Activated CD4-positive, alpha-beta T cell treated with anti-CD3 and anti-CD28 coated beads, Interleukin-2, Interleukin-6, amounts not matched to agents 100 ng/mL and 50 ng/mL, durations not matched to agents 16 hours and 8 hours (primary cell): ENCODE data around the gene GPR107.

Experiments
- DNase-seq: peaks from one replicate; pipeline ENCODE4 v3.0.0-alpha.2; 2020

The GPR107 gene

GRCh38 chr9:130167927-130168326, 114.2 kb downstream of the GPR107 start:
- DNase-seq, result no peak

DNA sequence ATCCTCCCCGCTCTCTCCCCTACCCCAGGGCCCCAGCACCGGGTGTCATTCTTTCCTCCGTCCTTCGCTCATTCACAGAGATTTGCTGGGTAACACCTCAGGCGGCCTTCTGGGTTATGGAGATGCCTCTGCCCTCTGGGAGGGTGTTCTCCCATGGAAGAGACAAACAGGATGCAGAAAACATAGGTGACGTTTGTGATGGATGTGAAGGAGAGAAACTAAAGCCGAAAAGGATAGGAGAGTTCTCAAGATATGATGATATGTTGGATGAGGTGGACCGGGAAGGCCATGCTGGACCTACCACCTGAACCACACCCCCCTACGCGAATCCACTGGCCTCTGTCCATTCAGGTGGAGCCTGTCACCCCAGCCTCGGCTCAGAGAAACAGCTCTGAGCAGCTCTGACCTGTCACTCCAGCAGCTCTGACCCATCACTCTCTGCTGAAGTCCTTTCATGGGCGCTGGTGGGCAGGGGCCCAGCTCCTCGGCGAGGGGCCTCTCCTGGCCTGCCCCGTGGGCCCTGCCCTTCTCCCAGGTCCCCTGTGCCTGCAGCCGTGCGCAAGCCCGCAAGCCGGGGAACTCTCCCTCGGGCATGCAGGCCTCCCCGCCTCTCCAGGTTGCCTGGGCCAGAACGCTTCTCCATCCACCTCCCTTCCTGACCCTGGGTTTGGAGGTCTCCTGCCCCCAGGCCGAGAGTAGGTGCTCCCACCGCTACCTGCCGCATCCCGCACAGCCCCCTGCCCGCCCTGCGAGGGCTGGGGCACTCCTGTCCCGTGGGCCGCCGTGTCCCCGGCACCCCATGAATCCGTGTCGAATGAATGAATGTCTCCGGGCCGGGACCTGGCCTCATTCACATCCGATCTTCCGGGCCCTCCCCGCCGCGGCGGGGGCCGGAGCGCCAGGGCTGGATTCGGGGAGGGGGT, 117.8 kb downstream of the GPR107 start:
- DNase-seq, result no peak

GRCh38 chr9:130172161-130172857, 118.6 kb downstream of the GPR107 start, which contains the start of gene NCS1:
TSS of gene NCS1 (plus strand) at chr9:130172404. CDS start at chr9:130172664, 260 bp downstream.
- DNase-seq, result peak; percentile 48

DNA sequence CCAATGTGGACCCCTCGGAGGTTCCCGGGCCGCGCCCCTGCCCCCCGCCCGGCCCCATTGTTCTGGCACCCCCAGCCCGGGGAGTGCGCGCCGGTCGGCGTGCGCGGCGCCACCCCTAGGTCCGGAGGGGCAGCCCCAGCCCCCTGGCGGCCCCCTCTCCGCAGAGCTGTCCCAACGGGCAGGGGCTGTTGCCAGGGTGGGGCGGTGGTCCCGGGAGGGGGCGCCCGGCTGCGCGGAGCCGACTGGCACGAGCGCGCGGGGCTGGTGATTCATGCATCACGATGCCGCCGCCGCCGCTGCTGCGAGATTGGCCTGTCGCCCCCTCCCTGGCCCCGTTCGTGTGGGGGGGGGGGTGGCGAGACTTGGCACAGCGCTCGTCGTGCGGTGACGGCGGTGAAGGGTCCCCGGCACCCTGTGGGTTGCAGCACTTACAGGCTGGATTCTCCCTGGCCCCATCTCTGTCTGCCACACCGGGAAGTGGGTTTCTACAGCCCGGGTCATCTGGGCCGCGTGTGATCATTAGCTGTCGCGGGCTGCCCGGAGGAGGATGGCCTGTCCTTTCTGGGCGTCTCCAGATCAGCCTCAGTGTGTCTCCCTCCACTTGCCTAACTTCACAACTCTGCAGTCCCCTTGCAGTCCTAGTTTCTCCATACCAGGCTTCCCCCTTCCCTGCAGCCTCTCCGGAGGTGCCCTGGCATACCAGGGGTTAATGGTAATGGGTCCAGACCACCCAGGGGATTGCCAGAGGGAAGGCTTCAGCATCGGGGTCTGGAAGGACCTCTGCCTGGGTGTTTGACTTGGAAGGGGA, 119.4 kb downstream of the GPR107 start:
- DNase-seq, result peak; percentile 12

- DNase-seq, result no peak
Observed at GRCh38 chr9:130173666-130173983, 119.9 kb downstream of the GPR107 start.

GRCh38 chr9:130174025-130174424, 120.3 kb downstream of the GPR107 start:
- no peak for DNase-seq

GRCh38 chr9:130174920-130175321, 121.2 kb downstream of the GPR107 start:
- no peak for DNase-seq

DNA sequence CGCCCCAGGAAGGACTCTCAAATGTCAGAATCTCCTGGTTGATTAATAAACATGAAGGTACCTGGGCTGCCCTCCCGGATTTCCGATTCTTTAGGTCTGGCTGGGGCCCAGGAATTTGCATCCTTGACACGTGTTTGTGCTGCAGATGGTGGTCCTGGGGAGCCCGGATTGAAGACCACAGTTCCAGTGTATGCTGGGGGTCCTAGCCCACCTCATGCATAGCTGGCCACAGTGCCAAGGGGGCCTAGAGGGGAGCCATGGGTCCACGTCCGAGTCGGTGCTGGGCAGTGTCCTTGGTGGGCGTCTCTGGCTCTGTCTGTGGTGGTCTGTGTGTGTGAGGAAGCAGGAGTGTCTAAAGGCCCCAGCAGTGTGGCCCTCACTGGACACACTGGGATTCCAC, 121.6 kb downstream of the GPR107 start:
- DNase-seq, result no peak

DNA sequence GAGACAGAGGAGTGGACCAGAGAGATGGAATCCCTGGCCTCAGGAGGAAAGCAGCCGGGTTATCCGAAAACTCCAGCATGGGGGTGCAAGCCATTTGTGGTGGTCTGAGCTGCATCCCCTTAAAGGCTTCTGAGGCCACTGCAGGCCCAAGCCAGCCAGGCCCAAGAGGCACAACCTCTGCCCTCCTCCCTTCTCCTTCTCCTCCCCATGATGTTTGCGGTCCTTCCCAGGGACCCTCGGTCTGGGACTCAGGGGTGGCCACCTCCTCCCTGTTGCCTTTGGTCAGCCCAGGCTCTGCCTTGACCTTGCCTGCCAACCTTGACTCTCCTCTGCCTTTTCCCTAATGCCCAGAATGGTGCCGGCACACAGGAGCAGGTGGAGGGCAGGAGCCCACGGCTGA, 123.1 kb downstream of the GPR107 start:
- no peak for DNase-seq

DNA sequence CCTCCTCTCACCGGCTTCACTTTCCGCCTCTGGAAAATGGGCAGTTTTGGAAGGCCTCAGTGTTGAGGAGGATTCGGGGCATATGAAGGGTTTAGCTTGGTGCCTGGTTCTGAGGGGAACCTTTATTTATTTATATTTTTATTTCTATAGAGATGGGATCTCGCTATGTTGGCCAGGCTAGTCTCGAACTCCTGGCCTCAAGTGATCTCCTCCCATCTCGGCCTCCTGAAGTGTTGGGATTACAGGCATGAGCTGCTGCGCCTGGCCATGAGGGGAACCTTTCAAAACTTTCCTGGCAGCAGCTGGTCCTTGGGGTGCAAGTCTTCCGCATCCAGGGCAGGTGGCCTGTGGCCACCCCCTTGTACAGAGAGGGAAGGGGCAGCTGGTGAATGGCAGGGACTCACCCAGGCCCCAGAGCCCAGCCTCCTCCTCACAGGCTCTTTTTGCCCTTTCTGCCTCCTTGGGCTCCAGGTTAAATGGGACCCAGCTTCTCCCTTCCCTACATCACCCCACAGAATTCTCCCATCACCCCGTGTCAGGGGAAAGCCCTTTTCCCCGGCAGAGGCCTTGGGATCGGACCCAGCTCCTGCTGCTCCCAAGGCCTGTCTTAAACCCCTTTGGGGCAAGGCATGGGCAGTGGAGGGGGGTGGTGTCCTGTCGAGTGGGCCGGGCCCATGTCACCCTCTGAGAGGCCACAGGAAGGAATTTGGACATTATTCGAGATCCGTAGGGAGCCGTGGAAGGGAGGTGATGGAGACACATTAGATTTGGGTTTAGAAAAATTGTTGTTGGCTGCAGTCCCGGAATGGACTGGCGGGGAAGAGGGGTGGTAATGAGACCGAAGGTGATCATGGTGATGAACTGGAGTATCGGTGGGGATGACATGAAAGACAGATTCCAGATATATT, 124.4 kb downstream of the GPR107 start:
- DNase-seq, result no peak

GRCh38 chr9:130179331-130179907, 125.7 kb downstream of the GPR107 start:
- no peak for DNase-seq

DNA sequence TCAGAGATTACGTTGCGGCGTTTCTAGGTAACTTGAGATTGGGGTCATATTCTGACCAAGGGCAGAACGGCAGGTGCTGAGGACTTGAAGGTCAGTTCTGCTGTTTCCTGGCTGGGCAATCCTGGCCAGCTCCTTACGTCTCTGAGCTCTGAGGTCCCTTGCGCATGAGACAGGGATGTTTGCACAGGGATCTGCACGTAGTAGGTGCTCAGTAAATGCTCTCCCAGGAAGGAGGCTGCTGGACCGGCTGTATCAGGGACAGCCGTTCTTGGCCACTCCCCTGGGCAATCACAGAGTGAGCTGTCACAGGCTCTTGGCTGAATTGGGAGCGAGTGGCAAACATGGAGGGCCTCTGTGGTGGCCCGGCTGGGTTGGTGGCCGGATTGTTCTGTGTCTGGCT, 126.8 kb downstream of the GPR107 start:
- DNase-seq, result no peak

DNA sequence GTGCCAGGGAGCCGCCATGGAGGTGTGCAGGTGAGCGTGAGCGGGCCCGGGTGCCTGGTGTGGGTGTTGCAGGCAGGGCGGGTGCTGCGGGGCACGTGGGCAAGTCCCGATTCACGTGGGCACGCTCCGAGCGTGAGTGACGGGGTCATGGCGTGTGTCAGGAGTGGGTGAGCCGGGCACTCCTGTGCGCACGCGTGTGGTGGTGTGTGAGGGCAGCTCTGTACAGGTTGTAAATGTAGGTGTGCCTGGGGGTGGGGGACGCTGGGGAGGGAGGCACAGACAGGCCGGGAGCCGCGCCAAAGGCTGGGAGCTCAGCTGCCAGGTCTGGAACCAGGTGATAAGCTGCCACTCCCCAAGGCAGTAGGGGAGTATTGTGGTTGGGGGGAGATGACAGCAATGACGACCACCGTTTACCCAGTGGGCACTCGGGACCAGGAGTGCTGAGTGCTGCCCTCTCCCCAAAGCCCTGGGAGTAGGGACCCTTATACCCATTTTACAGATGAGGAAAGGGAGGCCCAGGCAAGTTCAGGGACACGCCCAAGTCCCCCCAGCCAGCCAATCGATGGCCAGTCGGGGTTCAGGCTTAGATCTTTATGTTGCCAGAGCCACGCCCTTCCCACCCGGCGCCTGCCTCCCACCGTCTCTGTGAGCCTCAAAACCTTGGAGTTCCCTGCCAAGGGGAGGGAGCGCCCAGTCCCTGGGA, 128.1 kb downstream of the GPR107 start:
- DNase-seq, result no peak

- no peak for DNase-seq
Observed at GRCh38 chr9:130182381-130182909, 128.7 kb downstream of the GPR107 start.

DNA sequence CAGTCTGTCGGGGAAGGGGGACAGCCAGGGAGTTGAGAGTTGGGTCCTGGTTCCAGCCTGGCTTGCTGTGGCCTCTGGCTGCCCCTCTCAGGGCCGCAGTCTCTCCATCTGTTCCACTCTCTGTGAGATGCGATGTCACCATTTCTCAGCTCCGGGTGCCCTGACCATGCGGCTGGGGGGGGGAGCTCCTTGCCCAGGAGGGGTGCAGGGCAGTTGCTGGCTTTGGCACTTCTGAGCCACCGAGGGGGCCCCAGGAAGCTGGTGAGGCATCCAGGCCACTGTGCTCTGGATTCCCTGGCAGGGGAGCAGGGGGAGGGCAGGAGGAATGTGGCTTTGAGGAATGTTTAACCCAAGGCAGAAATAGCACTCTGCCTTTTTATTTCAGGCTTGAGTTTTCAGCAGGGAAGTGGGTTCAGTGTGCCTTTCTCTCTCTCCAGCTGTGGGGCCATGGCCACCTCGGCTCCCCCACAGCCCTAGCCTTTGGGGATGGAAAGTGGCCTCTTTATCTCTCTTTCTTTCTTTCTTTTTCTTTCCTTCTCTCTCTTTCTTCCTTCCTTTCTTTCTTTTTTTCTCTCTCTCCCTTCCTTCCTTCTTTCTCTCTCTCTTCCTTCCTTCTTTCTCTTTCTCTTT, 129.5 kb downstream of the GPR107 start:
- DNase-seq, result no peak

- no peak for DNase-seq
Observed at GRCh38 chr9:130185017-130185416, 131.3 kb downstream of the GPR107 start.

DNA sequence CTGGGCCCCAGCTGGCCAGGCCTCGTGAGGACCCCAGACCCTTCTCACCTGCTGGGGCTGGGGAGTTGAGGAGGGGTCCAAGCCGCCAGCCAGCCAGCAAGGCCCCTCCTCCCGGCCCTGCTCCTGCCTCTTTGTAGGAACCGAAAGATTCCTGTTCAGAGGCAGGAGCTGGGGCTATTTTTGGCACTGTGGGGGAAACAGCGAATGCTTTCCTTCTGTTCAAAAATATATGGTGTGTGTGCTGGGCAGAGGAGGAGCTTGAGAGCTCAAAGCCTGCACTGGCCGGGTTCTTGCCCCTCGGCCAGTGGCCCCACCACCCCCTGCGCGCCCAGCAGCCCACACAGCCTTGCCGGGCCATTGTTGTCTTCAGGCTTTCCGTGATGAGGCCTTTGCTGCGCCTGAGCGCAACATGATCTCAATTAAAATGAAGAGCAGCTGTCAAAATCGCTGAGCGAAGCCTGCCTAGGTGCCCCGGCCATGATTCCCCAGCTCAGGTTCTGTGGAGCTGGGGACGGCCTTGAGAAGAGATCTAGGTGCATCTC, 131.9 kb downstream of the GPR107 start:
- no peak for DNase-seq

DNA sequence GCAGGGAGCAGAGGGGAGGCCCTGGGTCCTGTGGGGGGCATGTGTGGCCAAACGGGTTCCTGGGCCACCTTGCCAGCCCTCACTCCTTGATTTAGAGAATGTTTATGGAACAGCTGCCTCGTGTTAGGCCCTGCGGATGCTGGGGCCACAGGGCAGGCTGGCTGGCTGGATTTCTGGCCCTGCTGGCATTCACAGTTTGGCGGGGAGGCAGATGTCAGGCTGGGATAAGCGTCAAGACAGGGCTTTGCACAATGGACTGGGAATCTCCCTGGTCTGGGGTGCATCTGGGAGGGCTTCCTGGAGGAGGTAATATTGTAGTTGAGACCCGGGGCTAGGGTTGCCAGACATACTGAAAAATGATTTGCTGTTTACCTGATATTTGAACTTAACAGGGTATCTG, 132.3 kb downstream of the GPR107 start:
- DNase-seq, result no peak

DNA sequence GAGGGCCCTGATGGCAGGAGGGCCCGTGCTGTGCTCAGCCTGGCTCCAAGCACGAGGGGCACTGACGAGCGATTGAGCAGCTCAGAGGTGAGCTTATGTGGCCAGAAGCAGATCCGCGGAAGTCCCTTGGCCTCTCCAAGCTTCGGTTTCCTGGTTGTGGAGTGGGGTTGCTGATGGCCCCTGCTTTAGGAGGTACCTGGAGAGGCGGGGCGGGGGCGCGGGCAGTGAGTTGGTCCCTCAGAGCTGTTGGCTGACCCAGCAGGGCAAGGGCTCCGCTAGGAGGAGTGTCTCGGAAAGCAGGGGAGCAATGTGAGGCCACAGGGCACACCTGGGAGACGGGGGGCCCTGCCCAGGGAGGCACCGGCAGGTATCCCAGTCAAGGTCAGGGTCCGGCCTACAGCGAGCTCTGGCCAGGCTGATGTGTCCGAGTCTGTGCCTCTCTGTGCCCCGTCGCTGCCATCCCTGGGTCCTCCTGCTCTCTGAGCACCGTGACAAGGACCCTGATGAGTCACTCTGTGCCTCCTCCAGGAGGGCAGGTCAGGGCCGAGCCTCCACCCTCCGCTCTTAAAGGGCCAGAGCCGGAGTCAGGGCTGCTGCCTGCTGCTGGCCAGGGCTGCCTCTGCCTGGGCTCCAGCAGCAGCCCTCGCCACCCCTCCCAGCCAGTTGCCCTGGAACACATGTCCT, 133.3 kb downstream of the GPR107 start:
- peak; percentile 19 for DNase-seq

GRCh38 chr9:130187523-130187846, 133.8 kb downstream of the GPR107 start:
- DNase-seq, result no peak
